ENCODE results near the gene CTSE. TPM values are rescaled to one million over a fixed set of nuclear protein-coding genes. Genes with fewer than 3 reads are reported as not detected.

CTSE gene
- total RNA-seq, 1 donor from 2014 or later: not detected

DNA sequence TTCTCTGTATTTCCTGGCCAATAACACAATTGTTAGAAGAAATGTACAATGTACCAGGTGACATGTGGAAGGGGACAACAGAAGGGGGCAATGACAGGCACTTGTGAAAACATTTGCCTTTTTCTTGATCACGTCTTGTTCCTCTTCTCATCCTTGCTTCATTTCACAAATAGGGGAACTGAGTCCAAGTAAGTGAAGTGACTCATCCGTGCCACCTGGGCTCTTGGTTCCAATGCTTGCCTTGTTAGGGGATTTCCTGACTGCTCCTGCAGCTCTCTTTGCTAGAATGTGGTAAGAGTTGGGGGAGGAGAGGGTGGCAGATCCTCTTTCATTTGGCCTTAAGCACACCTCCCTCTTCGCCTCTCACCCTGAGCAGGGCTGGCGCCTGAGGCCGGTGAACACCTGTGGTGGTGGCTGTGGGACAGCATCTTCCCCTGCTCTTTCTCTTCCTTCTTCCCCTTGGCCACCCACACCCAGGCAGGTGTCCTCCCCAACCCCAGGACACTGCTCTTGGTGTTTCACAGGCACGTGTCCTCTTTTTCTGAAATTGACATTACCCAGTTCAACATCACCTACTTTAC, 27.1 kb upstream of the CTSE start:
- Mint-ChIP-seq H3K4me1 (ENCODE audit: low read depth, unreplicated experiment) (no peaks in the 10 kb centered on the region), H3K27ac (ENCODE audit: unreplicated experiment) (no peak overlapping the region), H3K27me3 (ENCODE audit: unreplicated experiment) (peaks cover 2% of the 10 kb centered on the region), H3K36me3 (ENCODE audit: unreplicated experiment) (peaks cover 5% of the 10 kb centered on the region), H3K4me3 (ENCODE audit: unreplicated experiment) (no peak overlapping the region), H3K9me3 (ENCODE audit: unreplicated experiment) (no peaks in the 10 kb centered on the region)
- TF ChIP-seq, protein P1, sequence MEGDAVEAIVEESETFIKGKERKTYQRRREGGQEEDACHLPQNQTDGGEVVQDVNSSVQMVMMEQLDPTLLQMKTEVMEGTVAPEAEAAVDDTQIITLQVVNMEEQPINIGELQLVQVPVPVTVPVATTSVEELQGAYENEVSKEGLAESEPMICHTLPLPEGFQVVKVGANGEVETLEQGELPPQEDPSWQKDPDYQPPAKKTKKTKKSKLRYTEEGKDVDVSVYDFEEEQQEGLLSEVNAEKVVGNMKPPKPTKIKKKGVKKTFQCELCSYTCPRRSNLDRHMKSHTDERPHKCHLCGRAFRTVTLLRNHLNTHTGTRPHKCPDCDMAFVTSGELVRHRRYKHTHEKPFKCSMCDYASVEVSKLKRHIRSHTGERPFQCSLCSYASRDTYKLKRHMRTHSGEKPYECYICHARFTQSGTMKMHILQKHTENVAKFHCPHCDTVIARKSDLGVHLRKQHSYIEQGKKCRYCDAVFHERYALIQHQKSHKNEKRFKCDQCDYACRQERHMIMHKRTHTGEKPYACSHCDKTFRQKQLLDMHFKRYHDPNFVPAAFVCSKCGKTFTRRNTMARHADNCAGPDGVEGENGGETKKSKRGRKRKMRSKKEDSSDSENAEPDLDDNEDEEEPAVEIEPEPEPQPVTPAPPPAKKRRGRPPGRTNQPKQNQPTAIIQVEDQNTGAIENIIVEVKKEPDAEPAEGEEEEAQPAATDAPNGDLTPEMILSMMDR (IDR thresholded peaks at IDR 0.05; ENCODE audit: partially characterized antibody, unreplicated experiment): no peak
- DNase-seq: no peak

DNA sequence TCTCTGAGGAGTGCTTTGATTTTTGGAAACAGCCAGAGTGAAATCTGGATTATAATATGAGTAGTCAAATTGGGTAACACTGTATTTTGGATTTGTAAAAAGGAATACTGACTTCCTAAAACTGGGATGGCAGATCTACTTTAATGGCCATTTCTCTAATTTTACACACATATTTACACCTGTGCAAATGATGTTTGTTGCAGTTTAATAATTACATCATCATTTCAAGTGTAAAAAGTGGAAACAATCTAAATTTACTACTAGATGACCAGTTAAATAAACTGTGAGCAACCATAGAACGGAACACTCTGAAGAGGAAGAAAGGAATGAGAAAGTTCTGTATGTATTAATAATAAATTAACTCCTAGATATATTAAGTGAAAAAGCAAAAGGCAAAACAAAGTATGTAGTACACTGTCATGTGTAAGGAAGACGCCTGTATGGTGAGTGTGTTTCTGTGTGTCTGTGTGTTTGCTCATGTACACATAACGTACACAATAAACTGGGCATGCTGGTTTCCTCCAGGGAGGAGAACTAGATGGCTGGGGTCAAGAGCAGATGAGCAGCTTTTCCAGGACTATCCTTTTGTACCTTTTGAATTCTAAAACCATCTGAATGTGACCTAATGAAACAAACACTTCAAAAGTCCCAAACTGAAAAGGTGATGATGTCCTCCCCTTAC, 26.4 kb upstream of the CTSE start:
- H3K4me1 Mint-ChIP-seq (ENCODE audit: low read depth, unreplicated experiment): no peaks in the 10 kb centered on the region
- no peak overlapping the region for H3K4me3 Mint-ChIP-seq (ENCODE audit: unreplicated experiment)
- H3K27me3 Mint-ChIP-seq (ENCODE audit: unreplicated experiment): peaks cover 2% of the 10 kb centered on the region
- H3K36me3 Mint-ChIP-seq (ENCODE audit: unreplicated experiment): peaks cover 5% of the 10 kb centered on the region
- DNase-seq: no peak
- TF ChIP-seq, protein P1 (IDR thresholded peaks at IDR 0.05; ENCODE audit: partially characterized antibody, unreplicated experiment): no peak
- H3K9me3 Mint-ChIP-seq (ENCODE audit: unreplicated experiment): no peaks in the 10 kb centered on the region
- no peak overlapping the region for H3K27ac Mint-ChIP-seq (ENCODE audit: unreplicated experiment)

DNA sequence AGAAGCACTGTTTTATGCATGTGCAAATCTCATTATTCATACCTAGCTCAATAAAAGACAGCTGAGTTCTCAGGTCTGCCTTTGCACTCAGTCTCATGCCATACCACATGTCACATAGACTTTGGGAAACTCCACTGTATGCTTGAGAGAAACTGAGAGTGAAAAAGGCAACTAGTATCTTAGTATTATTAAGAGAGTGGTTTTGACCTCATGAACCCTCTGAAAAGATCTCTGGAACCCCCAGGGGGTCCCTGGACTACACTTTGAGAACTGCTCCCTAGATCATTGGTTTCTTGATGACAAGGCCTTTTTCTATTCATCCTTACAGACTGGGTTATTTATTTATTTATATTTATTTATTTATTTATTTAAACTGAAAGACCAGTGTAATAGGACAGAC, 25.6 kb upstream of the CTSE start:
- TF ChIP-seq, protein P1 (IDR thresholded peaks at IDR 0.05; ENCODE audit: partially characterized antibody, unreplicated experiment): no peak
- no peaks in the 10 kb centered on the region for H3K4me1 Mint-ChIP-seq (ENCODE audit: low read depth, unreplicated experiment)
- DNase-seq: no peak
- H3K9me3 Mint-ChIP-seq (ENCODE audit: unreplicated experiment): no peaks in the 10 kb centered on the region
- no peak overlapping the region for H3K27ac Mint-ChIP-seq (ENCODE audit: unreplicated experiment)
- peaks cover 2% of the 10 kb centered on the region for H3K27me3 Mint-ChIP-seq (ENCODE audit: unreplicated experiment)
- H3K36me3 Mint-ChIP-seq (ENCODE audit: unreplicated experiment): peaks cover 5% of the 10 kb centered on the region
- H3K4me3 Mint-ChIP-seq (ENCODE audit: unreplicated experiment): no peak overlapping the region

DNA sequence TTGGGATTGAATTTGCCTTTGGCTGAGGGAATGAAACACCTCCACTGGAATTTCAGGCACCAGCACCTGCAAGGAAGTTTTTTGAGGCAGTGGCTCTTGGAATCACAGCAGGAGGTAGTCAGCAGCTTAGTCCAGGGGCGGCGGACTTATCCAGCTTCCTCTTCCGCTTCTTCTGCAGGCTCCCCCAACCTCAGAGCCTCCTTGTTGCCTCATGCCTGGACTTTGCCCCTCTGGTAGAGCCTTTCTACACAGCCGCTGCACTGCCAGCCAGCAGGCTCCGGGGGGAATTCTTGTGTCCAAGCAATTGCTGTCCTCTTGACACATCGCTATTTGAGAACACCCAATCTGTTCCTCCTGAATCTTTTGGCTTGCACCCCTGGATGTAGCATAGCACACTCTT, 24.9 kb upstream of the CTSE start:
- H3K4me1 Mint-ChIP-seq (ENCODE audit: low read depth, unreplicated experiment): no peaks in the 10 kb centered on the region
- TF ChIP-seq, protein P1 (IDR thresholded peaks at IDR 0.05; ENCODE audit: partially characterized antibody, unreplicated experiment): no peak
- peaks cover 2% of the 10 kb centered on the region for H3K27me3 Mint-ChIP-seq (ENCODE audit: unreplicated experiment)
- H3K9me3 Mint-ChIP-seq (ENCODE audit: unreplicated experiment): no peaks in the 10 kb centered on the region
- no peak overlapping the region for H3K4me3 Mint-ChIP-seq (ENCODE audit: unreplicated experiment)
- H3K27ac Mint-ChIP-seq (ENCODE audit: unreplicated experiment): no peak overlapping the region
- DNase-seq: no peak
- peaks cover 5% of the 10 kb centered on the region for H3K36me3 Mint-ChIP-seq (ENCODE audit: unreplicated experiment)

DNA sequence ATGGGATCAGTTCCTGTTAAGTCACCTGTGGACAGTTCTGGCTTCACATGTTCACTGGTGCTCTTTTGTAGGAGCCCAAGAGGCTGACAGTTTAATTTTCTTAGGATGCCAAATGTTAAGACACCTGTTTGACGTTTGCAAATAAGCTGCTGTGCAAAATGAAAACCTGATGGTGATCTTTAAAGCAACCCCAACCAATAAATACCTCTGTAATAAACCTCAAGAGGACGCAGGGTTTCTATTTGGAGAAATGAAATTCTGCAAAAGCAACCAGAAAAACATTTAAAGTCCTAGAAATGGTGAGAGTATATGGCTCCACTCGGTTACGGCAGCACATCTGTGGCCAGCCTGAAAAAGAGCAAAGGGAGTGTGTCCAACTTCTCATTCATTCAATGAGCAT, 23.6 kb upstream of the CTSE start:
- Mint-ChIP-seq H3K36me3 (ENCODE audit: unreplicated experiment) (no peaks in the 10 kb centered on the region), H3K4me3 (ENCODE audit: unreplicated experiment) (no peak overlapping the region), H3K9me3 (ENCODE audit: unreplicated experiment) (no peaks in the 10 kb centered on the region), H3K27me3 (ENCODE audit: unreplicated experiment) (peaks cover 2% of the 10 kb centered on the region), H3K27ac (ENCODE audit: unreplicated experiment) (no peak overlapping the region), H3K4me1 (ENCODE audit: low read depth, unreplicated experiment) (no peaks in the 10 kb centered on the region)
- TF ChIP-seq, protein P1 (IDR thresholded peaks at IDR 0.05; ENCODE audit: partially characterized antibody, unreplicated experiment): no peak
- no peak for DNase-seq
